HG03175 (cell line): ENCODE results near the gene NPFF.

Experiments used
- ATAC-seq: cut with Tn5 transposase; IDR thresholded peaks from one replicate; pipeline ENCODE4 v1.9.1; 2021; ENCODE audit warnings: mild to moderate bottlenecking, moderate library complexity; ENCODE audit not compliant: unreplicated experiment

Gene NPFF

GRCh38 chr12:53514628-53515290, 7.5 kb upstream of the NPFF start:
- ATAC-seq: no peak

DNA sequence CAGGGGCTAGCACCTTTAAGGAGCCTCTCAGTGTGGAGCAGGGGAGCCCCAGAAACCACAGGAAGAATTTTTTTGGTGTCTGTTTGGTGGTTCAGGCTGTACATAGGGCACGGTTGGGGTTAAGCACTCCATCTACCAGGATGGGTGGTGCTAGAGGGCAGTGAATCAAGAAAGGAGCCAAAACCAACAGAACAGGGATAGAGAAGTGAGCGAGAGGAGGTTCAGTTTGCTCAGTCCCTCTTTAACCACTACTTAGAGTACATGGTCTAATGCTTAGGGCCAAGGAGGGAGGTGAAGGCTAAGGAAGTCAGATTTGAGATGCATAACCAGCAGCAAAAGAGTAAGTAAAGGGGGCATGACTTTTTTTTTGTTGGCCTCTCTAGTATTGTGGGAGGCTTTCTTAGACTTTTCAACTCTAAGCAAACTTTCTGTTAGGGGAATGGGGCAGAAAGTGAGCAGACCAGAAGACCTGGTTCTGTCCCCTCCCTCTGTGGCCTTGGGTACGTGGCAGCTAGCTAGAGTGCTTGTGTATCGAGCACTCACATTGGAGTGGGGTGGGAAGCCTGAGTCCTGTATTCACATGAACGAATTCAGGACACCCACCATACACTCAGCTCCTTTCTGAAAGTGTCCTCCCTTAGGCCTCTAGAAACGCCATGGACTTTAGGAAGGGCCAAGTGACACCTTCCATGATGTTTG, 6.6 kb upstream of the NPFF start:
- no peak for ATAC-seq

- ATAC-seq: no peak
These were observed 3.0 kb upstream of the NPFF start for GRCh38 chr12:53510181-53510812.

DNA sequence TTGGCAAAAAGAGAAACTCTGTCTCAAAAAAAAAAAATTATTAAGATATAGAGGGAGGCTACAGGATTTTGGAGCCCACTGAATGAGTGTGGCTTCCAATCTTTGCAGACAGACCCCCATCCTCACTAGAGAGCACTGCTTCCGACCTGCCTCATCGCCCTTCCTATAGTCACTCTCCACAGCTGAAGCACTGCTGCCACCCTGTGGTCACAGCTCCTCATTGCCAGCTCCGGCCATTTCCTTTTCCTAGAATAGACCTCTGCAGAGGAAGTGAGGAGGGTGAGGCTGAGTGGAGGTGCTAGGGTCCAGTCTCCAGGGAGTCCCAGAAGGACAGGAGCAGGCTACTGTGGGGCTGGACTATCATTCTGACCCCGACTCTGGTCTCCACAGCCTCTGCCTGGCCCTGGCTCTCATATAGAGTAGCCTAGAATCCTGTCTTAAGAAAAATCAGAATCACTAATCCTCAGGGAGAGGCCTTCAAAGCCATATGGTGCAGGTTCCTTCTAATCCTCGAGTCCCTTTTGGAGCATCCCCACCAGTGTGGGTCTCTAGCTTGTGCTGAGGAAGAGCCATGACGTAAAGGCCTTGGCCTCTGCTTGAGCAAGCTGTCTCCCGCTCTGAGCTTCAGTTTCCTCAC, 1.4 kb upstream of the NPFF start:
- peak; percentile 89 for ATAC-seq

DNA sequence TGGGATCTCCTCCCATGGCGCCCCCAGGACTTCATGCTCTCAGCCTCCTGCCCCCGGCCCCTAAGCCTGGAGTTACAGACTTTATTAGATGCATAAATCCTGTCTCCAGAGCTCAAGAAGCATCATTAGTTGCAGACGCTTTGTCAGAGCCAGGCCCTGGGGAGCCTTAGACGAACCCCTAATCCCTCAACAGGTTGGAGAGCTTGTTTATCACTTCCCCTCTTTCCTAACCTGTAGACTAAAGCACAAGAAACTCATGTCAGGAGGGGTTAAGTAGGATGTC, 260 bp upstream of the NPFF start:
- ATAC-seq: no peak

DNA sequence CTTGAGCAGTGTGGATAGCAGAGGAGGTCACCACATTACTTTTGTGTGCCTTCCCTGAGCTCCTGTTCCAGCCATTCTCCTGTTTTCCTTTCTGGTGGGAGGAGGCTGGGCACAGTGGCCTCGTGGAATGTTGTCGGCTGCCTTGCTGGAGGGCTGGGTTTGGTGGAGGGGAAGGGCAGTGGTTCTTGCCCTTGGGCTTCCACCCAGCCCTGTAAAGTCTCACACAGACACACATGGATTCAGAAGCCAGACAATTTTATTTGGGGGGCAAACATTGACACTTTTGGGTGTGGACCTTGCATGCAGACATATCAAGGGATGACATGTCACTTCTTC, 866 bp downstream of the NPFF start:
- ATAC-seq: no peak

DNA sequence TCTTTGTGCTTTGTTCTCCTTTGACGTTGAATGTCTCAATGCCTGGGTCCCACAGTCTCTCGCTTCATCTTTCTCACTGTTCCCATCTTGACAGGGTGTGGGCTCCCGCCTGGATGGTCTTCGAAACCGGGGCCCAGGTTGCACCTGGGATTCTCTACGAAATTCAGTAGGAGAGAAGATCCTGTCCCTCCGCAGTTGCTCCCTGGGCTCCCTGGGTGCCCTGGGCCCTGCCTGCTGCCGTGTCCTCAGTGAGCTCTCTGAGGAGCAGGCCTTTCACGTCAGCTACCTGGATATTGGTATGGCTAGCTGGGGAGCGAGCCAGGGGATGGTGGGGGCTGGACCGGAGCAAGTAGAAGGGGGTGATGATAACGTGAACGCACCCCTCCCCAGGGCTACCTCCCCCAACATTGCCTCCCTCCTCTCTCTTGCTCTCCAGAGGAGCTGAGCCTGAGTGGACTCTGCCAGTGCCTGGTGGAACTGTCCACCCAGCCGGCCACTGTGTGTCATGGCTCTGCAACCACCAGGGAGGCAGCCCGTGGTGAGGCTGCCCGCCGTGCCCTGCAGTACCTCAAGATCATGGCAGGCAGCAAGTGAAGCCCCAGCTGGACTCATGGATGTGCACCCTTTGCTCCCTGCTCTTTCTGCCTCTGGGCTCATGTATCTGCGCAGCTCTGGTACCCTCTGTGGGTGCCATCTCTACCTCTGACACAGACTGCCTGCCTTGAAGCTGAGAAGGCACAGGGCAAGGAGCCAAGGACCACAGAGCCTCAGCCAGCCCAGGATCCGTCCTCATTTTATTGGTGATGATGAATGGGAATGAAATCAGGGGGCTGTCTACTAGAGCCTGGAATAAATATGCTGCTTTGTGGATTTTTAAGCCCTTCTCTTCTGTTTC, 1.5 kb downstream of the NPFF start:
- ATAC-seq: no peak

DNA sequence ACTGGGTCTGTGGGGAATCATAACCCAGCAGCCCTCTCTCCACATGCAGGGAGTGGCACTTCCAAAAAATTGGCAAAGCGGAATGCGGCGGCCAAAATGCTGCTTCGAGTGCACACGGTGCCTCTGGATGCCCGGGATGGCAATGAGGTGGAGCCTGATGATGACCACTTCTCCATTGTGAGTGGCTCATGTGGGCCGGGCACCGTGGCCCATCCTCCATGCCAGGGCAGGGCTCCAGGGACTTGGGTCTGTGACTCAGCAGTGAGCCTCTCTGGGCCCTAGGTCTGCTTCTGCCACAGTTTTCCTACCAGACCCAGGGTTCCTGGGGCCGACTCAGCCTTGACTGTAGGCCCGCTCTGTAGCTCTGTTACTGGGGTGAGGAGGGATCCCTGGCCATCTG, 2.2 kb downstream of the NPFF start:
- no peak for ATAC-seq

- ATAC-seq: no peak
These were observed 3.0 kb downstream of the NPFF start for GRCh38 chr12:53504004-53504920.

- no peak for ATAC-seq
These were observed 4.1 kb downstream of the NPFF start for GRCh38 chr12:53502983-53503728.

- no peak for ATAC-seq
These were observed 5.0 kb downstream of the NPFF start for GRCh38 chr12:53502331-53502730.

GRCh38 chr12:53501615-53502181, 5.6 kb downstream of the NPFF start:
- ATAC-seq: no peak

DNA sequence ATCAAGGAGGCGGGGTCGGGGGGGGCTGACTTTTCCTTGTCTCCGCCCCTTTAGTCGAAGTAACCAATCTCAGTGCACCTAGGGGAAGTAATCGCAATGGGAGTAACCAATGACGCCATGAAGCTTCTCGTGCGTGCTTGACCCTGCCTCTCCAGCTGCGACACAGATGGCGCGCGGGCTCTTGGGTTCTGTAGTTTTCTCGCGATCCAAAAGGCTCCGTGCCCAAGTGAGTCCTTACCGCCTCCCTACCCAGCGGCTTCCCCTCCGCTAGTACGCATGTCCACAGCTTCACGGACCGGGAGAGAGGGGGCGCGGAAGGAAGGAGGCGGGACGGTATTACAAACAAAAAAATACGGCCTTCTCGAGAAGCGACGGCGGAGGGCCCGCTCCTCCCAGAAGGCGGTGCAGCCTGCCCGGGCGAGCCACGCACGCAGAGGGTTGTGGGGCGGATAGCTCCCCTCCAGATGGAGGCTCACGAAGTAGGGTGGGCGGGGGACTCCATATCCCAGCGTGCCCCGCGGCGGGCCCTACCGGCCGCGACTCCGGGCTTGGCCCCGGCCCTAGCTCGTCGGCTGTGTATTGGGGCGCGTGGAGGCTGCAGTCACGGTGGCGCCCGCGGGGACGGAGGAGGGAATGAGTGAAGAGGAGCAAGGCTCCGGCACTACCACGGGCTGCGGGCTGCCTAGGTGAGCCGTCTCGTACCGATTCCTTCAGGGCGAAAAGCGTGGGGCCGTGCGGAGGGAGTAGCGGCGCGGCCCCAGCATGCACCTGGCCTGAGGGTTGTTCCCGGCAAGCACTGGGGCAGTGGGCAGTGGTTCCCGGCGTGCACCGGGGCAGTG, 6.3 kb downstream of the NPFF start, which contains the start of gene TARBP2:
Gene TARBP2 (plus strand): TSS at position 508 of the 839 bp plus-strand sequence. CDS start 126 bp downstream, at position 634.
- peak; percentile 81 for ATAC-seq

GRCh38 chr12:53500142-53500775, 7.0 kb downstream of the NPFF start:
- ATAC-seq: no peak

DNA sequence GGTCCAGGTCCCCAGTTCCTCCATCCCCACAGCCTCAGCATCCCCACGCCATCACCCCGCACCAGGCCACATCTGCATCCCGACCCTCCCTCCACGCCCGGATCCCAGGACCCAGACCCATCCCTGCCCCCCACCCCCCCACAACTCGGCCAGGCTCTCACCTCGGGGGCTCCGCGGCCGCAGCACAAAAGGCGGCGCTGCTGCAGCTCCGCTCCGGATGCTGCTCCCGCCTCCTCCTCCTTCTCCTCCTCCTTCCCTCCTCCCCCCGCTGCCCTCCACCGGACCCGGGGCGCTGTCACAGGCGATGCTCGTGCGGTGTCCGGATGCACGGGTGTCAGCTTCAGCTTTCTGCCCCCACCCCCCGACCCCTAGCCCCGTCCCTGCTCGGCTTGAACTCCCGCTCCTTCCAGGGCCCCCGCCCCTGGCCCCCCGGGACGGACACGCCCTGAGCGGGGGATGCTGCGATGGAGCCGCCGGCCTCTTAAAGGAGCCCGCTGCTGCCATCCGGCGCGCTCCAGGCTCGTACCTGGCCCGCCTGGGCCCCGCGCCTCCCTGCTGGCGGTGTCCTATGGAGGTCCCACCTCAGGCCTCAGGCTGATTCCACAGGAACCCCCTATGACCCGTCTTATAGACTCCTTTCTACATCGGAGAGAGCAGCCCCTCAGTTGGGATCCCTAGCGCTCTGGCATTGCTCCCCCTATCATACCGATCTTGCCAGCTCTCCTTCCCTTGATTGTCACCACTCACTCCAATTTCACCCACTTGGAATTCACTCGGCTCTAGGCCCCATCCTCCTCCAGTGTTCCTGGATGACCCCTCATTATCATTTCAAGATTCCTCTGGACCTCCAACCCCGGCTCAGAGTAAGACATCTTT, 7.8 kb downstream of the NPFF start, which contains the start of gene MAP3K12:
Gene MAP3K12 (minus strand): TSS at position 193 of the 876 bp plus-strand sequence. CDS start 12,067 bp downstream, outside the sequence.
- ATAC-seq: no peak

DNA sequence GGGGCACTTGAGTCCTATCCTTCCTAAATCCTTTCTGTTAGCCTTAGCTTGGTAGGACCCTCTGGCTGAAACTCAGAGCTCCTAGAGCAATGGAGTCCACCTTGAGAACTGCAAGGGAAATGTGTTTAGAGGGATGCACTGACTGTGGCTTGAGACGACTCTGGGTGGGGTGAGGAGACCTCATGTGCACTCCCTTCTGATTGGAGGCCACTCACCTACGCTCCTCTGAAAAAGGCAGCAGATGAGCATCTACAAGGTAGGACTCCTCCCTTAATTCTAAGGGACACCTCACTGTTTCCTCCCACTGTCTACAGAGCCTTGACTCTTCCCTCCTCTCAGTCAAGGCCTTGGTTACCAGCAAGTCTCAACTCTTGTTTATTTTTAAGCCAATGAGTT, 9.1 kb downstream of the NPFF start:
- no peak for ATAC-seq
